Measurements from ENCODE around the gene VDAC1.

GRCh38 chr5:134019636-134020035 is 14.9 kb upstream of the VDAC1 start:
- TF ChIP-seq, protein P1, sequence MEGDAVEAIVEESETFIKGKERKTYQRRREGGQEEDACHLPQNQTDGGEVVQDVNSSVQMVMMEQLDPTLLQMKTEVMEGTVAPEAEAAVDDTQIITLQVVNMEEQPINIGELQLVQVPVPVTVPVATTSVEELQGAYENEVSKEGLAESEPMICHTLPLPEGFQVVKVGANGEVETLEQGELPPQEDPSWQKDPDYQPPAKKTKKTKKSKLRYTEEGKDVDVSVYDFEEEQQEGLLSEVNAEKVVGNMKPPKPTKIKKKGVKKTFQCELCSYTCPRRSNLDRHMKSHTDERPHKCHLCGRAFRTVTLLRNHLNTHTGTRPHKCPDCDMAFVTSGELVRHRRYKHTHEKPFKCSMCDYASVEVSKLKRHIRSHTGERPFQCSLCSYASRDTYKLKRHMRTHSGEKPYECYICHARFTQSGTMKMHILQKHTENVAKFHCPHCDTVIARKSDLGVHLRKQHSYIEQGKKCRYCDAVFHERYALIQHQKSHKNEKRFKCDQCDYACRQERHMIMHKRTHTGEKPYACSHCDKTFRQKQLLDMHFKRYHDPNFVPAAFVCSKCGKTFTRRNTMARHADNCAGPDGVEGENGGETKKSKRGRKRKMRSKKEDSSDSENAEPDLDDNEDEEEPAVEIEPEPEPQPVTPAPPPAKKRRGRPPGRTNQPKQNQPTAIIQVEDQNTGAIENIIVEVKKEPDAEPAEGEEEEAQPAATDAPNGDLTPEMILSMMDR (IDR thresholded peaks at IDR 0.05), result no peak
- TF ChIP-seq POLR2A (IDR thresholded peaks at IDR 0.05), result no peak
